Thyroid gland (tissue), 4 donors: ENCODE measurements around the gene PPP2CA. TPM values are rescaled to one million over a fixed set of nuclear protein-coding genes. Genes with fewer than 3 reads are reported as not detected.

Experiments
- DNase-seq, 2 donors: peaks; one replicate each; pipeline ENCODE4 v3.0.0-alpha.2; 2019
- H3K27ac ChIP-seq, 3 donors: fragments of 200-600 bp; sonication (generic); 1 replicate in 2 of 3; 2 replicates in 1 of 3; pipeline ENCODE4 v1.5.1; 2016 to 2019; ENCODE audit warnings: mild to moderate bottlenecking in 1 of 3, moderate library complexity in 1 of 3
- H3K27me3 ChIP-seq: fragments of 200-600 bp; sonication (generic); one replicate; pipeline ENCODE4 v1.5.1; 2019
- H3K36me3 ChIP-seq, 2 donors: fragments of 200-600 bp; sonication (generic); one replicate each; pipeline ENCODE4 v1.5.1; 2016 to 2019
- H3K4me1 ChIP-seq, 2 donors: fragments of 200-600 bp; sonication (generic); one replicate each; pipeline ENCODE4 v1.5.1; 2017 to 2019
- H3K4me3 ChIP-seq, 3 donors: fragments of 200-600 bp; sonication (generic); replicated peaks in 1 of 3; 1 replicate in 2 of 3; 2 replicates in 1 of 3; pipeline ENCODE4 v1.5.1; 2016; ENCODE audit warnings: mild to moderate bottlenecking in 1 of 3
- H3K9me3 ChIP-seq: fragments of 200-600 bp; sonication (generic); one replicate; pipeline ENCODE4 v1.5.1; 2017
- CTCF ChIP-seq, 6 experiments: fragments of 200-600 bp in 3 of 6; fragments of 450-650 bp in 3 of 6; sonication (generic) in 3 of 6; IDR thresholded peaks; one replicate each; pipeline ENCODE4 v1.5.1; 2016 to 2019; ENCODE audit warnings: antibody characterized with exemption in 6 of 6, mild to moderate bottlenecking in 2 of 6, inconsistent platforms in 1 of 6, moderate library complexity in 1 of 6
- POLR2A ChIP-seq, 2 donors: fragments of 450-650 bp; IDR thresholded peaks; one replicate each; pipeline ENCODE4 v1.6.1; 2017; ENCODE audit warnings: antibody characterized with exemption in 2 of 2, mild to moderate bottlenecking in 2 of 2, moderate library complexity in 1 of 2
- WGBS, 2 donors: methylation state at CpG; one replicate each; pipeline ENCODE4 v1.1.5; 2017; 5-methylcytosine and 5-hydroxymethylcytosine counted together
- intact Hi-C: fragments of 100-400 bp; cut with DNase I; formaldehyde crosslinking; loops from one replicate; pipeline ENCODE4 v1.15.1; 2023
- total RNA-seq, 4 donors: library from RNA; depleted of rRNA; stranded (reverse); fragments of >200 nt; gene quantifications; one replicate each; pipeline ENCODE4 v1.2.3, GENCODE V29; 2016

Gene PPP2CA
- total RNA-seq, 4 donors from 2014 or later: 78.2 to 220 (median 174) TPM

GRCh38 chr5:134195666-134196065 lies 30.2 kb downstream of the PPP2CA start:
- no peaks in the 10 kb centered on the region for H3K9me3 ChIP-seq
- H3K4me1 ChIP-seq: peaks cover 9 to 26% of the 10 kb centered on the region in 2 donors
- no peak for DNase-seq
- intact Hi-C loops: no loop called here
- no peaks in the 10 kb centered on the region for H3K27me3 ChIP-seq
- peak overlapping the region in 2 of 3 donors; percentile 25 to 50 for H3K27ac ChIP-seq
- 70 to 78% methylated on average over 5 of the region's 5 CpGs for WGBS, 2 donors
- H3K4me3 ChIP-seq: no peak overlapping the region
- H3K36me3 ChIP-seq: peaks cover 18 to 20% of the 10 kb centered on the region in 2 donors
- TF ChIP-seq CTCF (IDR thresholded peaks at IDR 0.05) (no peak), POLR2A (IDR thresholded peaks at IDR 0.05) (no peak)

GRCh38 chr5:134189031-134189430 lies 36.8 kb downstream of the PPP2CA start:
- Histone ChIP-seq H3K4me1 (peaks cover 10 to 28% of the 10 kb centered on the region in 2 donors), H3K27me3 (no peaks in the 10 kb centered on the region), H3K4me3 (no peak overlapping the region), H3K27ac (no peak overlapping the region), H3K36me3 (no peaks in the 10 kb centered on the region), H3K9me3 (no peaks in the 10 kb centered on the region)
- intact Hi-C loops: loop anchor here (10.0 kb wide), 1 partner anchor 396 kb away; no protein-coding TSS in a partner anchor
- TF ChIP-seq CTCF (IDR thresholded peaks at IDR 0.05) (no peak), POLR2A (IDR thresholded peaks at IDR 0.05) (no peak)
- 84 to 85% methylated on average over 3 of the region's 3 CpGs for whole genome bisulfite sequencing, 2 donors
- no peak for DNase-seq

- Histone ChIP-seq H3K36me3 (no peaks in the 10 kb centered on the region), H3K4me3 (no peak overlapping the region), H3K27ac (no peak overlapping the region), H3K4me1 (peaks cover 10 to 29% of the 10 kb centered on the region in 2 donors), H3K27me3 (no peaks in the 10 kb centered on the region), H3K9me3 (no peaks in the 10 kb centered on the region)
- intact Hi-C loops: loop anchor here (10.0 kb wide), 1 partner anchor 397 kb away; no protein-coding TSS in a partner anchor
- peak in 1 of 2 donors; percentile 19 for DNase-seq
- 61 to 84% methylated on average over 1 of the region's 1 CpG for WGBS, 2 donors
- TF ChIP-seq CTCF (IDR thresholded peaks at IDR 0.05) (no peak), POLR2A (IDR thresholded peaks at IDR 0.05) (no peak)
Observed at GRCh38 chr5:134188092-134188491, 37.8 kb downstream of the PPP2CA start.

DNA sequence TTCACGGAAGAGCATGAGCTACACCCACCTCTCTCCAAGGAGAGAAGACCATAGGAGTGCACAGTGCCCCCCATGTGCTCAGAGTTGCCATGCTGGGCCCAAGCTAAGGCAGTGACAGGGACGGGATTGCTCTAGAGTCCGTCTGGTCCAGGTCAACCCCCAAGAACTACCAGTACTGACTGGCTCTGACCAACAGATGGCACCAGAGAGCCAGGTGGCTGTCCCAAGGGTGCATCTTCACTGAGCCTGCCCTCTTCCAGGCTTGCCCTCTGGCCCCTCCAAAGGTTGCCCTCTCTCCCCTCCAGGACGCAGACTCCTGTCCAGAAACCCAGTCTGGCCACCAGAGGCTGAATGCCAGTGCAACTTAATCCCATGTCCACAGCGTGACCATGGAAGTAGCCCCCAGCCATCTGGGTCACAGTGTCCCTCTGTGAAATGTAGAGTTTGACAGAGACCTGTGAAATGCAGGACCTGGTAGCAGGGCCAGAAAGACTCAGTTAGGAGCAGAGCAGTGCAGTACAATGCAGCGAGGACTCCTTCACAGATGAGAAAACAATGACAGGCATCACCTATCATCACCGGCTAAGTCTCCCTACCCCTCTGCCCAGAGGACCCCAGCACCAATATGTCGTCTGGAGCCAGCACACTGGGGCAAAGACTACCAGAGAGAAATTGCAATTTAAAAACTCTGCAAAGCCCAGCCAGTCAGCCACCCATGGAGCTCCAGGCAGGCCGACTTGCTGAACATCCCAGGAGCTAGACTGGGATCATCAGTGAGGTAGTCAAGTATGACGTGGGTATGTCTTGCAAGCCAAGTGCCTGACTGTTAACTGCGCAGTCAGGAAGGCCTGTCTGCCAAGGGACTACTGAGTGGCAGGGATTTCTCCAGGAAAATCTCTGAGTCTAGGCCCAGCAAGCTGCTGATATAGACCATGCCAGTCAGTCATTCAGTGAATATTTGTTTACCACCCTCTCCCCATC lies 41.4 kb downstream of the PPP2CA start:
- TF ChIP-seq CTCF (IDR thresholded peaks at IDR 0.05) (peak; percentile 82 to 94 (median 89)), POLR2A (IDR thresholded peaks at IDR 0.05) (no peak)
- 41 to 45% methylated on average over 11 of the region's 11 CpGs for WGBS, 2 donors
- Histone ChIP-seq H3K4me1 (peaks cover 10 to 25% of the 10 kb centered on the region in 2 donors), H3K9me3 (no peaks in the 10 kb centered on the region), H3K27me3 (no peaks in the 10 kb centered on the region), H3K36me3 (no peaks in the 10 kb centered on the region), H3K27ac (peak overlapping the region in 2 of 3 donors; percentile 23 to 30), H3K4me3 (no peak overlapping the region)
- peak; percentile 64 to 70 for DNase-seq
- intact Hi-C loops: loop anchor here (2.0 to 10.0 kb wide), 2 partner anchors 102 to 400 kb away; no protein-coding TSS in a partner anchor

DNA sequence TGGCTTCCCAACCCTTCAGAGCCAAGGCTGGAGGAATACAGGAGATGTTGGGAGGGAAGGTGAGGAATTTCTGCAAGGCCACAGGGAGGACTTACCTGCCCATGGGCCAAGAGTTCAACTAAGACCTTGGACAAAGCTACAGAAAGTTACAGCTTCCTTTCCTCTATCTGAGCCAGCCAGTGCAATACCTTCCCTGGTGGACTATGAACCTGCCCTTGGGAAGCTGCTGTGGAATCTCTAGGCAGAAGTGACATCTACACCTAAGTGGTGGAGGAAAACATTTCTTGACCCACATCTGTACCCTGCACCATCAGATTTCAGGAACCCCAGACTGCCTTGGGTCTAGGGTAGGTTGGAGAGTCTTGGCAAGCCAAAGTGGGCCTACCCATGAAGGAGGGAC lies 42.4 kb downstream of the PPP2CA start:
- H3K27ac ChIP-seq: peak overlapping the region in 1 of 3 donors; percentile 30
- DNase-seq: no peak
- TF ChIP-seq CTCF (IDR thresholded peaks at IDR 0.05): no peak
- no peak for TF ChIP-seq POLR2A (IDR thresholded peaks at IDR 0.05)
- no peaks in the 10 kb centered on the region for H3K9me3 ChIP-seq
- H3K36me3 ChIP-seq: no peaks in the 10 kb centered on the region
- H3K4me3 ChIP-seq: no peak overlapping the region
- intact Hi-C loops: loop anchor here (10.0 kb wide), 1 partner anchor 401 kb away; no protein-coding TSS in a partner anchor
- no peaks in the 10 kb centered on the region for H3K27me3 ChIP-seq
- H3K4me1 ChIP-seq: peaks cover 10 to 25% of the 10 kb centered on the region in 2 donors
